T-helper 1 cell treated with Interleukin-12 subunit alpha and Interleukin-12 subunit beta and Interleukin-4 antibody, amounts not matched to agents 30 μg/mL and 1 μg/mL, for 36 hours (primary cell): ENCODE results near the gene RNF223.
"Not testable (repeated sequence)": the region's sequence is repeated elsewhere in the genome, so short reads cannot be mapped to it uniquely, and the experiment has no call there.

Source experiments
- H3K27ac Mint-ChIP-seq: one replicate; pipeline ENCODE4 v1.8.0; 2021; ENCODE audit warnings: mild to moderate bottlenecking, mixed read lengths
- H3K27me3 Mint-ChIP-seq: one replicate; pipeline ENCODE4 v1.8.0; 2021; ENCODE audit warnings: low read depth, mixed read lengths
- H3K36me3 Mint-ChIP-seq: one replicate; pipeline ENCODE4 v1.8.0; 2021; ENCODE audit warnings: low read depth, mixed read lengths
- H3K4me1 Mint-ChIP-seq: one replicate; pipeline ENCODE4 v1.8.0; 2021; ENCODE audit warnings: low read depth, mixed read lengths
- H3K4me3 Mint-ChIP-seq: one replicate; pipeline ENCODE4 v1.8.0; 2021; ENCODE audit warnings: mild to moderate bottlenecking, moderate library complexity, mixed read lengths
- H3K9me3 Mint-ChIP-seq: one replicate; pipeline ENCODE4 v1.8.0; 2021; ENCODE audit warnings: mixed read lengths

RNF223 gene

DNA sequence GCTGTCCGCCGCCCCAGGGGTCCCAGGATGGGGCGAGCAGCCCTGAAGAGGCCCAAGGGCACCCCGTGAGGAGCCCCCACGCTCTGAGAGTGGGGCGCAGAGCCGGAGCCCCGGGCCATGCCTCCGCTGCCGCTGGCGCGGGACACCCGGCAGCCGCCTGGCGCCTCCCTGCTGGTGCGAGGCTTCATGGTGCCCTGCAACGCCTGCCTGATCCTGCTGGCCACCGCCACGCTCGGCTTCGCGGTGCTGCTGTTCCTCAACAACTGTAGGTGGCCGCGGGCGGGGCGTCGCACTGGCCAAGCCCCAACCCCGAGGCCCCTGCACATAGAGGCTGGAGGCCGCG, 39.7 kb downstream of the RNF223 start:
- Mint-ChIP-seq H3K27me3 (peaks cover 21% of the 10 kb centered on the region), H3K9me3 (no peaks in the 10 kb centered on the region), H3K36me3 (no peaks in the 10 kb centered on the region), H3K4me3 (no peak overlapping the region), H3K27ac (no peak overlapping the region), H3K4me1 (peaks cover 9% of the 10 kb centered on the region)

- H3K4me1 Mint-ChIP-seq: peaks cover 6% of the 10 kb centered on the region
- H3K27me3 Mint-ChIP-seq: peaks cover 16% of the 10 kb centered on the region
- no peak overlapping the region for H3K27ac Mint-ChIP-seq
- peak overlapping the region; percentile 28 for H3K4me3 Mint-ChIP-seq
- no peaks in the 10 kb centered on the region for H3K36me3 Mint-ChIP-seq
- no peaks in the 10 kb centered on the region for H3K9me3 Mint-ChIP-seq
These were observed 40.2 kb downstream of the RNF223 start for GRCh38 chr1:1033731-1034438.

- Mint-ChIP-seq H3K4me3 (peak overlapping the region; percentile 58), H3K4me1 (no peaks in the 10 kb centered on the region), H3K36me3 (no peaks in the 10 kb centered on the region), H3K9me3 (no peaks in the 10 kb centered on the region), H3K27ac (no peak overlapping the region), H3K27me3 (peaks cover 10% of the 10 kb centered on the region)
These were observed 41.0 kb downstream of the RNF223 start for GRCh38 chr1:1033009-1033587.

DNA sequence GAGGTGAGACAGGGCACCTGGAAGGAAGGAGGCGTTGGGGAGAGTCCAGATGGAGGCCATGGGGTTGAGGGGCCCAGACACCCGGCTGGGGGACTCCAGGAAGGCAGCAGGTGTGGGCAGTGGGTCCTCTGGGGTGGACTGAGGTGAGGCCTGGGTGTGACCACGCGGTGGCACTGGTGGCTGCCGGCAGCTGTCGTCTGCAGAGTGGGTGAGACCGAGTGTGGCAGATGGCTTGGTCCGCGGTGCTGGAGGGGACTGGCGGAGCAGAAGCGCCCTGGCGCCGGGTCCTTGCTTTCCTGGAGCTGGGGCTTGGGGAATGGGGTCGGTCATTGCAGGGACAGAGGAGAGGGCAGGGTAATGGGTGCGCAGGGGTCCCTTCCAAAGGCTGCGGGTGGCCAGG, 41.7 kb downstream of the RNF223 start:
- Mint-ChIP-seq H3K36me3 (no peaks in the 10 kb centered on the region), H3K27ac (peak overlapping the region; percentile 65), H3K27me3 (peaks cover 10% of the 10 kb centered on the region), H3K4me3 (peak overlapping the region; percentile 62), H3K9me3 (no peaks in the 10 kb centered on the region), H3K4me1 (no peaks in the 10 kb centered on the region)

GRCh38 chr1:1031659-1032235, 42.4 kb downstream of the RNF223 start:
- peak overlapping the region; percentile 62 for H3K4me3 Mint-ChIP-seq
- H3K27ac Mint-ChIP-seq: no peak overlapping the region
- H3K27me3 Mint-ChIP-seq: peaks cover 10% of the 10 kb centered on the region
- no peaks in the 10 kb centered on the region for H3K36me3 Mint-ChIP-seq
- H3K4me1 Mint-ChIP-seq: no peaks in the 10 kb centered on the region
- H3K9me3 Mint-ChIP-seq: no peaks in the 10 kb centered on the region

DNA sequence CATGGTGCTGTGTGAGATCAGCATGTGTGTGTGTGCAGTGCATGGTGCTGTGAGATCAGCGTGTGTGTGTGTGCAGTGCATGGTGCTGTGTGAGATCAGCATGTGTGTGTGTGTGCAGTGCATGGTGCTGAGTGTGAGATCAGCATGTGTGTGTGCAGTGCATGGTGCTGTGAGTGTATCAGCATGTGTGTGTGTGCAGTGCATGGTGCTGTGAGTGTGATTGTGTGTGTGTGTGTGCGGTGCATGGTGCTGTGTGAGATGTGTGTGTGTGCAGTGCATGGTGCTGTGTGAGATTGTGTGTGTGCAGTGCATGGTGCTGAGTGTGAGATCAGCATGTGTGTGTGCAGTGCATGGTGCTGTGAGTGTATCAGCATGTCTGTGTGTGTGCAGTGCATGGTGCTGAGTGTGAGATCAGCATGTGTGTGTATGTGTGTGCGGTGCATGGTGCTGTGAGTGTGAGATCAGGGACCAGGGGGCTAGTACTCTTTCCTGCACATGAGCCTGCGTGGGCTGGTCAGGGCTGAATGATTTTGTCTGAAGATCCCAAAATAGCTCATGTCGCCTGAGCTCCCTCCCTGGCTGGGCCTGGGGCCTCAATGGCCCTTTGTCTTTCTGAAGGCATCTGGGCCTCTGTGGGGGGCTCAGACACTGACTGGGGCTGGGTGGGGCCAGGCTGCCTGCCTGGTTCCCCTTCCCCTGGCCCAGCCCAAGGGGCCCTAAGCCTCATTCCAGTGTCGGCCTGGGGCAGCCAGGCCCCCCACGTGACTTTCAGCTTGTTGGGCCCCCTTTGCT, 43.0 kb downstream of the RNF223 start:
- H3K4me3 Mint-ChIP-seq, H3K4me1 Mint-ChIP-seq, H3K27ac Mint-ChIP-seq, H3K9me3 Mint-ChIP-seq, H3K27me3 Mint-ChIP-seq, H3K36me3 Mint-ChIP-seq: not testable (repeated sequence)

GRCh38 chr1:1027791-1028190, 46.3 kb downstream of the RNF223 start:
- H3K4me1 Mint-ChIP-seq: peaks cover 4% of the 10 kb centered on the region
- H3K4me3 Mint-ChIP-seq: no peak overlapping the region
- H3K9me3 Mint-ChIP-seq: no peaks in the 10 kb centered on the region
- H3K27ac Mint-ChIP-seq: no peak overlapping the region
- no peaks in the 10 kb centered on the region for H3K36me3 Mint-ChIP-seq
- H3K27me3 Mint-ChIP-seq: peaks cover 6% of the 10 kb centered on the region

GRCh38 chr1:1026599-1027413, 47.3 kb downstream of the RNF223 start:
- Mint-ChIP-seq H3K27ac (no peak overlapping the region), H3K4me1 (peaks cover 4% of the 10 kb centered on the region), H3K27me3 (peaks cover 9% of the 10 kb centered on the region), H3K36me3 (no peaks in the 10 kb centered on the region), H3K9me3 (no peaks in the 10 kb centered on the region), H3K4me3 (no peak overlapping the region)

DNA sequence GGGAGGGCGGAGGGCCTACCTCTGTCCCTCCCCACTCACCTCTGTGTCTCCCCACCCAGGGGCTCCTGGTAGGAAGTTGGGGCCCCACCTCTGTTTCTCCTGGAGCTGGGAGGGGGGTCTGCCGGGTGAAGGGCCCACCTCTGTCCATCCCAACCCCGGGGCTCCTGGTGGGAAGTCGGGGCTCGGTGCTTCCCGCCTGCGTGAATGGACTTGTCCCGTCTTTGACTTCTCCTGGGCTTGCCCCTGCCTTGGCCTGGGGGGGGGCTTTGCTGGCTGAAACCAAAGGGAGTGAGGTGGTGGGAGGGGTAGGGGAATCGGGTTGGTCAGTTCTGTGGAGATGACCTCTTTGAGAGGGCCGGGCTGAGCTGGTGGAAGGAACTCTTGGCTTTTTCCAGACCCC, 48.4 kb downstream of the RNF223 start:
- peaks cover 4% of the 10 kb centered on the region for H3K4me1 Mint-ChIP-seq
- no peaks in the 10 kb centered on the region for H3K36me3 Mint-ChIP-seq
- no peak overlapping the region for H3K4me3 Mint-ChIP-seq
- peaks cover 10% of the 10 kb centered on the region for H3K27me3 Mint-ChIP-seq
- H3K27ac Mint-ChIP-seq: no peak overlapping the region
- H3K9me3 Mint-ChIP-seq: no peaks in the 10 kb centered on the region

DNA sequence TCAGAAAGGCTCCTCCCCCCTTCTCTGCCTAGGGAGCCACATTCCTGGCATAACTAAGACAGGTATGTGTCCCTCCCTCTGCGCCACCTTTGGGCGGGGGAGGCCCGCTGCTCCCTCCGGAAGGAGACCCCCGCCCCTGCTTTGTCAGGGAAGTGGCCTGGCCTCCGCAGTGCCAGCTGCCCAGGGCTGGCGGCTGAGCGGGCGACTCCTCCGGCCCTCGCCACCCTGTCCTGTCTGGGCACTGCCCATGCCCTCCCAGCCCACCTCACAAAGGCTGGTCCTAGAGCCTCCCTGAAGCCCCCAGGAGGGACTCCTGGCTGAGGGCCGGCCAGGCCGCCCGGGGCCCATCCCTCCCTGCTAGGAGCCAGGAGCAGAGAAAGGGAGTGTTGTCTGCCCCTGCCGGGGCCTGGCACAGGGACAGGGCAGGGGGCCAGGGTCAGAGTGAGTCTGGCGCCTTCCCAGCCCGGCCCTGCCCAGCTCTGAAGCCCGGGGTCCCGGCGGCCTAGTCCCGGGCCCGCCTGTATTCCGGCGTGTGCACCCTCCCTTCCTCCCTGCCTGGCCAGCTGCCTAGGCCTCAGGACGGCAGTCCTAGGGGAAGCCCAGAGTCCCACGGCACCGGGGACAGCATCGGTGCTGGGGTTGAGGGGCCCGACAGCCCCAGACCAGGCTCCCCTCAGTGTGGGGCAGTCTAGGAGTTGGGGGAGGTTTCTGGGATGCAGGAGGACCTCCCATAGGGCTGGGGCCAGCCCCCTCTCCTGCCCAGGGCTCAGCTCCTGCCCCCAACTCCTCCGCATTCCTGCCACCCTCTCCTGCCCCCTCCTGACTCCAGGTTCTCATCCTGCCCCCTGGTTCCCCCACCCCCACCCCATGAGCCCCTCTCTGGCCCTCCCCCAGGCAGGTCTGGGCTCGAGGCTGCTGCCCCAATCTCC, 49.1 kb downstream of the RNF223 start:
- Mint-ChIP-seq H3K27me3 (peaks cover 10% of the 10 kb centered on the region), H3K4me1 (peaks cover 4% of the 10 kb centered on the region), H3K27ac (no peak overlapping the region), H3K4me3 (no peak overlapping the region), H3K36me3 (no peaks in the 10 kb centered on the region), H3K9me3 (no peaks in the 10 kb centered on the region)

- Mint-ChIP-seq H3K4me1 (peaks cover 4% of the 10 kb centered on the region), H3K27me3 (peaks cover 10% of the 10 kb centered on the region), H3K9me3 (no peaks in the 10 kb centered on the region), H3K4me3 (no peak overlapping the region), H3K27ac (no peak overlapping the region), H3K36me3 (no peaks in the 10 kb centered on the region)
These were observed 49.8 kb downstream of the RNF223 start for GRCh38 chr1:1024149-1024770.

- Mint-ChIP-seq H3K9me3 (no peaks in the 10 kb centered on the region), H3K36me3 (no peaks in the 10 kb centered on the region), H3K27me3 (peaks cover 10% of the 10 kb centered on the region)
These were observed 50.4 kb downstream of the RNF223 start for GRCh38 chr1:1023700-1024099.

More at GRCh38 chr1:1023700-1024099, 50.4 kb downstream of the RNF223 start:
- H3K4me1 Mint-ChIP-seq: peaks cover 4% of the 10 kb centered on the region
- H3K27ac Mint-ChIP-seq: no peak overlapping the region
- H3K4me3 Mint-ChIP-seq: no peak overlapping the region
